GM23248 (cell line): ENCODE results near the gene SH3PXD2A.

Experiments
- EZH2 ChIP-seq: fragments of 200-600 bp; sonication (generic); IDR thresholded peaks from 2 replicates; pipeline ENCODE4 v1.6.1; 2018; ENCODE audit warnings: antibody characterized with exemption, mild to moderate bottlenecking; ENCODE audit not compliant: insufficient read depth, poor library complexity, severe bottlenecking
- EZH2phosphoT487 ChIP-seq: fragments of 200-600 bp; sonication (generic); IDR thresholded peaks from 2 replicates; pipeline ENCODE4 v1.6.1; 2018; ENCODE audit warnings: antibody characterized with exemption, moderate library complexity, mild to moderate bottlenecking, low read depth; ENCODE audit not compliant: insufficient read depth

DNA sequence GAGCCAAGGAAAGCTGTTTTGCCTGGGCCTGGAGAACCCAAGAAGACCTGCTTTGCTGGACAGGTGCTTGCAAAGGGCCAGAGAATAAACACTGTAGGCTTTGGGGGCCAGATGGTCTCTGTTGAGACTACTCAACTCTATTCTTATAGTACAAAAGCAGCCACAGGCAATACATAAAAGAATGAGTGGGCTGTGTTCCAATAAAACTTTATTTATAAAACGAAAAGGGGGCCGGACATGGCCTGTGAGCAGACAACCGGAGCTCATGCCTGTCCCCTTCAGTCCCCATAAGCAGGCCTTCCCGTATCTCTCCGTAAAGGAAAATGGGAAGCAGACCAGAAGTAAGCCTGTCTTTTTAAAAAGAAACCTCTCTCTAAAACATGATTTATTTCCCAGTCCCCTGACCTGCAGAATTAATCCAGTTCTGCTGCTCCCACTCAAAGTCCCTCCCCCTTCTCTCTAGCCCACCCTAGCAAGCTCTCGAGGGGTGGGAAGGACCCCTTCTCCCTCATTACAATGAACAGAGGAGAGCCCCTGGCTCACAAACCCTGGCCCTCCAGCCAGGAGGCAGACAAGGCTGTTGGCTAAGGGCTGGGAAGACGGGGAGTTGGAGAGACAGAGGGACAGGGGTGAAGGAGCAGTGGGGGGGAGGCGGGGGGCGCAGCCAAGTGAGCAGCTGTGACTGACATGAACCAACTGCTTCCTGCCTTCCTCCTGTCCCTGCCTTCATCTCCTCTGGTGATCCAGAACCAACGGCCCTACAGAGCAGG lies 184.1 kb downstream of the SH3PXD2A start:
- no peak for TF ChIP-seq EZH2
- TF ChIP-seq EZH2phosphoT487: no peak
